Measurements from ENCODE around the gene ITPK1.
"Not testable (repeated sequence)": the region's sequence is repeated elsewhere in the genome, so short reads cannot be mapped to it uniquely, and the experiment has no call there.

The ITPK1 gene

DNA sequence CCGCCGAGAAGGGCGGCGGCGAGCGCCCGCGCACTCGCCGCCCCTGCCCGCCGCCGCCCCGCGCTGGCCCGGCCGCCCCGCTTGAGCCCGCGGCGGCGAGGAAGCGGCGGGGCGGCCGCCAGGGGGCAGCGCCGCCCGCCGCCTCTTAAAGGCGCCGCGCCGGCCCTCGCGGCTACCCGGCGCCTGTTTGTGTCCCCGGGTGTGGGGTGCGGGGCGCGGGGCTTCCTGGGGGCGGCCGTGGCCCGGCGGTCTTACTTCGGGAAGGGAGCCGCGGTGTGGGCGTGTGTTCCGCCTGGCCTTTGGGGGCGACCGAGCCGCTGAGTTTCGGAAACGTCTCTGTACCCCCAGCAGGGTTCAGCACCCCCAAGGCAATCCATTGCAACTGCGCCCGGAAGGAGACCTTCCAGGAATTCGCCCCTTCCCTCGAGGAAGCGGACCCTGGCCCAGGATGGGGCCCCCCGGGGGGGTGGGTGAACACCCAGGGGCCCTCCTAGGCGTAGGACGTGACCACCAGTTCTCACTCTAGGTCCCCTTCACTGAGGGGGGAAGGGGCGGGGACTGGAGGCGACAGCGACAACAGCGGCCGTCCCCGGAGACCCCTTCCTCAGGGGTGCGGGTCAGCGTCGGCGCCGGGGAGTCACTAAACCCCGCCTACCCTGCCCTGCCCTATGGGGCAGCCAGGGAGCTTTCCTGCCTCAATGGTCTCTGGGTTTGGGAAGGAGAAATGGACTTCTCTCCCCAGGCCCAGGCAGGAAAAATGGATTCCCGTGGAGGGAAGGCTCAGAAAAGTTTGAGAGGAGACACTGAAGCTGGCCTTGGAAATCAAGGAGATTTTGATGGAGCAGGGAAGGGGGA, at the start of gene ITPK1:
ITPK1 (minus strand) TSS at position 105 of the 855 bp plus-strand sequence. CDS start 762 bp downstream, outside the sequence.
- DNase-seq (ENCODE audit: low read depth, low spot score), result no peak

GRCh38 chr14:93163564-93163963, 47.8 kb upstream of the ITPK1 start:
- no peak for DNase-seq (ENCODE audit: low read depth, low spot score)

DNA sequence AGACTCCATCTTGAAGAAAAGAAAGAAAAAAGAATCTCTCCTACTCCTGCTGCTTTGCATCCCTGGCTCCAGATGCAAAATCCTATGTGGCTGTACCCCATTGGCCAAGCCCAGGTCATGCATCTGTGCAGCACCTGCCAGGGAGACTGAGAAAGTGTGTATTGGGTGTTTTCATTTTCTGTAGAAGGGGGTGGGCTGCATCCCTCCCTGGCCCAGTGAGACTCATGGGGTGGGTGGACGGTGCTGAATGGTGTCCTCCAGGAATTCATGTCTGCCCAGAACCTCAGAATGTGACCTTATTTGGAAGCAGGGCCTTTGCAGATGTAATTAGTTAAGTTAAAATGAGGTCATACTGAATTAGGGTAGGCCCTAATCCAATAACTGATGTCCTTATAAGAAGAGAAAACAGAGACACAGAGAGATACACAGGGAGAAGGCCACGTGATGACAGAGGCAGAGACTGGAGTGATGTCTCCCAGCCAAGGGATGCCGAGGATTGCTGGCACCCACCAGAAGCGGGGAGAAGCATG, 45.8 kb upstream of the ITPK1 start:
- DNase-seq (ENCODE audit: low read depth, low spot score), result no peak

DNA sequence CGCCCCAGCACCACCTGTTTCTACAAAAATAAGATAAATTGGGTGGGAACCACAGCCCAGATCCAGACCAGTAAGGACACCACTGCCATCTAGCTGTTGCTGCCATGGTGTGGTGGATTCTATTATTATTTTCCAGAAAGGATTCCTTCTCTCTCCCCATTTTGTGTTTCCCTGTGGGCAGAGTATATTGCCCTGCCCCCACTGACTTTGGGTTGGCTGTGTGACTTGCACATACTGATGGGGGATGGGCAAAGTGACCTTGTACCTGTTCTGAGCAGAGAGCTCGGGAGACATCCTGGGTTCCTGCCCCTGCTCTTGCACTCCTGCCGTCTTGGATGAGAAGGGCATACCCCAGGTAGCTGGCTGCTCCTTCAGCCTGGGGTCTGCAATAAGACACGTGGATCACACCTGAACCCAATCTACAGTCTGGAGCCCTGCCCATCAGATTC, 44.7 kb upstream of the ITPK1 start:
- DNase-seq (ENCODE audit: low read depth, low spot score), result no peak

DNA sequence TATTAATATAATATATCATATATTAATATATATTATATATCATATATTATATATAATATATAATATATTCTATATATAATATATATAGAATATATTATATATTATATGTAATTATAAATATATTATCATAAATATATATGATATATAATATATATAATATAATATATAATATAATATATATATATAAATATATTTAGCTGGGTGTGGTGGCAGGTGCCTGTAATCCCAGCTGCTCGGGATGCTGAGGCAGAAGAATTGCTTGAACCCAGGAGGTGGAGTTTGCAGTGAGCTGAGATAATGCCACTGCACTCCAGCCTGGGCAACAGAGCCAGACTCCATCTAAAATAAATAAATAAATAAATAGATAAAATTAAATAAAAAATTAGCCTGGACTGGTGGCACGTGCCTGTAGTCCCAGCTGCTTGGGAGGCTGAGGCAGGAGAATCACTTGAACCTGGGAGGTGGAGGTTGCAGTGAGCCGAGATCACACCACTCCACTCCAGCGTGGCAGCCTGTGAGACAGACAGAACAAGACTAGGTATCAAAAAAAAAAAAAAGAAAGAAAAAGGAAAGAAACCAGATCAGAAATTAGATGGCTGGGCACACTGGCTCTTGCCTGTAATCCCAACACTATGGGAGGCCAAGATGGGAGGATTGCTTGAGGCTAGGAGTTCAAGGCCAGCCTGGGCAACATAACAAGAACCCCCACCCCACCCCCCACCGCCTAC, 44.1 kb upstream of the ITPK1 start:
- not testable (repeated sequence) for DNase-seq (ENCODE audit: low read depth, low spot score)

DNA sequence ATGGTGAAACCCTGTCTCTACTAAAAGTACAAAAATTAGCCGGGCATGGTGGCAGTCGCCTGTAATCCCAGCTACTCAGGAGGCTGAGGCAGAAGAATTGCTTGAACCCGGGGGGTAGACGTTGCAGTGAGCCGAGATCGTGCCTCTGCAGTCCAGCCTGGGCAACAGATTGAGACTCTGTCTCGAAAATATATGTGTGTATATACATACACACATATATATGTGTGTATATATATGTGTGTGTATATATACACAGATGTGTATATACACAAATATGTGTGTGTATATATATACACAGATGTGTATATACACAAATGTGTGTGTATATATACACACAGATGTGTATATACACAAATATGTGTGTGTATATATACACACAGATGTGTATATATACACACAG, 42.6 kb upstream of the ITPK1 start:
- not testable (repeated sequence) for DNase-seq (ENCODE audit: low read depth, low spot score)

DNA sequence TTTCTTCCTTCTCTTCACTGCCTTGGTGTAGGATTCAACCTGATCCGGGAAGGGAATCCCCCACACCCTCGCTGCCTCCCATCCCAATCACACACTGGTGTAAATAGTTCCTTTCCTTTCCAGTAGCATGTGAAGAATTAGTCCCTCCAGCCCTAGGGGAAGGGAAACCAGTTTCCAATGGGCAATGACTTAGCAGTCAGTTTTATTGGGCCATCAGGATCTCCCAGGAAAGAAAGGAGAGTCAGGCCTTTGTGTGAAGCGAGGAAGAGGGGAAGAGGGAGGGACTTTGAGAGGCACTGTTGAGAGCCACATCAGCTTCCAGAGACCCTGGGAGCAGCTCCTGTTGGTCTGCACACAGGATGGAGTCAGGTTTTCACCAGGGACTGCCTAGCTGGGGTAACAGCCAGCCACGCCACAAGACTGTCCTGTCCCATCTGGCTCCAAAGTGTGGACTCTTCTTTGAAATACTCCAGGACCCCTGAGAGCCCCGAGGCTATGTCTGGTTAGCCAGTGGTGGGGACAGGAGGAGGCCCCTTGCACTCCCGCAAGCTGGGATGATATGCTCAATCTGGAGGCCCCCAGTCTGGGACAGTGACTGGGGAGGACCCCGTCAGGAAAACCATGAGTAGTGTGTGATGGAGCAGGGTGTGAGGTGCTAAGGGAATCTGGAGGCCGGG, 41.1 kb upstream of the ITPK1 start:
- no peak for DNase-seq (ENCODE audit: low read depth, low spot score)

- no peak for DNase-seq (ENCODE audit: low read depth, low spot score)
These were observed 39.9 kb upstream of the ITPK1 start for GRCh38 chr14:93155667-93156066.

DNA sequence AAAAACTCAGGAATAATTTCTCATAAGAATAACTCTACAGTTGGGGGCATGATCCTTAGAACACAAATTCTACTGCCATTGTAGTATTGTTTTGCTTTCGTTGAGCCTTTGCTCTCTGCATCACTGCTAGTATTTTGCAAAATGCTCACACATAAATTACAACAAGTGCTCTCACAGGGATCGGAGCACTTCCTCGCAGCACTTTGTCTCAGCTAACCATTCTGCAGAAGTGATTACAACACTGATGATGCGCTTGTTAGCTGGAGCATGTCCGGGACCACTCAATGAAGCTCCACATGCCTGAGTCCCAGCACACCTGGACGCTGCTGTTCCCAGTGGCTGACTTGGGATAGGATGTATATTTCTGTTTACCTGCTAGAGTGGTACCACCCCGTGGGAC, 37.4 kb upstream of the ITPK1 start:
- DNase-seq (ENCODE audit: low read depth, low spot score), result no peak

GRCh38 chr14:93150227-93151208, 34.8 kb upstream of the ITPK1 start:
- no peak for DNase-seq (ENCODE audit: low read depth, low spot score)

GRCh38 chr14:93148979-93149378, 33.3 kb upstream of the ITPK1 start:
- no peak for DNase-seq (ENCODE audit: low read depth, low spot score)

- no peak for DNase-seq (ENCODE audit: low read depth, low spot score)
These were observed 30.4 kb upstream of the ITPK1 start for GRCh38 chr14:93146119-93146518.

DNA sequence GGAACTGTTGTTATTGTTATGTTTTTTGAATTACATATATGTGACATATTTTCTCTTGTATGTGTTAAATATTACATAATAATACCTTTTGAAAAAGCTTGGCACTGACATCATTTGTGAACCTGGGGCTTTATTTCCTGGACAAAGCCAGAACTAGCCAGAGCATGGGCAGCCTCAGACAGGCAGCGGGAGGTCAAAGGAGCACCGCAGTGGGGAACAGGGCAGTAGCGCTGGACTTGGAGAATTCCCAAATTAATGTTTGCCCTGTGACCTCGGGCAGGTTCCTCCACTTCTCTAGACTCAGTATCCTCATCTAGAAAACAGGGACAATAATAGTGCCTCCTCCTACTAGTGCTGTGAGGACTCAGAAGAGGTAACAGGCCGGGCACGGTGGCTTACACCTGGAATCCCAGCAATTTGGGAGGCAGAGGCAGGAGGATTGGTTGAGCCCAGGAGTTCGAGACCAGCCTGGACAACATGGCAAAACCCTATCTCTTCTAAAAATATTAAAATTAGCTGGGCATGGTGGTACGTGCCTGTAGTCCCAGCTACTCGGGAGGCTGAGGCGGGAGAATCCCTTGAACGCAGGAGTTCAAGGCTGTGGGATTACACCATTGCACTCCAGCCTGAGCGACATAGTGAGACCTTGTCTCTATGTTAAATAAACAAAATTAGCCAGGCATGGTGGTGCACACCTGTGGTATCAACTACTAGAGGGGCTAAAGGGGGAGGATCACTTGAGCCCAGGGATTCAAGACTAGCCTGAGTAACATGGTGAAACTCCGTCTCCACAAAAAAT, 27.3 kb upstream of the ITPK1 start:
- DNase-seq (ENCODE audit: low read depth, low spot score), result no peak

DNA sequence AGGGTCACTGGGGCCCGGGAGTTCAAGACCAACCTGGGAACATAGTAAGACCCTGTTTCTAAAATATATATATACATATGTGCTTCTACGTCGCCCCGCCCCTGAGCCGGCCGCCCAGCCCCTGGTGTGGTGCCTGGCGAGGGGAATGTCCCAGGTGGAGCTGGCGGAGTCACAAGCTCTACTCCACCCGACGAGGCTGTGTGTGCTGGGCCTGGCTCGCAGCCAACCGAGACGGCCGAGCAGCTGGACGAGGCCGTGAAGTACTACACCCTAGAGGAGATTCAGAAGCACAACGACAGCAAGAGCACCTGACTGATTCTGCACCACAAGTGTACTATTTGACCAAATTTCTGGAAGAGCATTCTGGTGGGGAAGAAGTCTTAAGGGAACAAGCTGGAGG, 22.1 kb upstream of the ITPK1 start:
- DNase-seq (ENCODE audit: low read depth, low spot score), result no peak

DNA sequence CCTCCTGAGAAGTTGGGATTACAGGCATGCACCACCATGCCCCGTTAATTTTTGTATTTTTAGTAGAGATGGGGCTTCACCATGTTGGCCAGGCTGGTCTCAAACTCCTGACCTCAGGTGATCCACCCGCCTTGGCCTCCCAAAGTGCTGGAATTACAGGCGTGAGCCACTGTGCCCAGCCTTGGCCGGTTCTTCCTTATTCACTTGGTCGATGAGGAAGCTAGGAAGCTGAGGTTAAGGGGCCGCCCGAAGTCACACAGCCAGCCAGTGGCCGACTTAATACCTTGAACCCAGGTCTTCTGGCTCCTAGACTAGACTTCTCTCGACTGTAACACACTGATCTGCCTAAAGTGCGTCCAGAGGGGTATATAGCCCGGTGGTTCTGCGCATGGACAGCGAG, 20.8 kb upstream of the ITPK1 start:
- not testable (repeated sequence) for DNase-seq (ENCODE audit: low read depth, low spot score)

GRCh38 chr14:93136009-93136408, 20.3 kb upstream of the ITPK1 start:
- no peak for DNase-seq (ENCODE audit: low read depth, low spot score)

DNA sequence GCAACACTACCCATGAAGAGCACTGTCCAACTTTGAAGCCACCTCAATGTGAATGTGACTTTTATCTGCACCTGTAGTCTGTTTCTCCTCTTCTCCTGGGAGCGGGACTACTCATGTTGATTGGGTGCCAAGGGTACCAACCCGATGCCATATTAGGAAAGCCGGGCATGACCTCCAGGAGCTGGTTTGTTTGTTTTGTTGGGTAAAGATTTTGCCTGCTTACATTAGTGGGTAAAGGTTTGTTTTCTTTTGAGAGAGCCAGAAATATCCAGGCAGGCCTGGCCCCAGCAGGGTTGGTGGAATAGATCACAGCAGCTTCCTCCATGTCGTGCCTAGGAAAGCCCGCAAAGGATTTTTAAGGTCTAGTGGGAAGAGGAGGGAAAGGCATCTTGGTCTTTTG, 19.7 kb upstream of the ITPK1 start:
- no peak for DNase-seq (ENCODE audit: low read depth, low spot score)

- no peak for DNase-seq (ENCODE audit: low read depth, low spot score)
These were observed 17.7 kb upstream of the ITPK1 start for GRCh38 chr14:93133464-93133863.

- DNase-seq (ENCODE audit: low read depth, low spot score), result no peak
These were observed 16.8 kb upstream of the ITPK1 start for GRCh38 chr14:93132472-93133065.

Measured in activated naive CD8-positive, alpha-beta T cell treated with anti-CD3 and anti-CD28 coated beads, Interleukin-2, amount 50 U/mL, for 16 hours (primary cell).